ENCODE results near the gene PLCE1. TPM values are rescaled to one million over a fixed set of nuclear protein-coding genes. Genes with fewer than 3 reads are reported as not detected.

The PLCE1 gene
- total and polyA plus RNA-seq, 2 of the 13 experiments (the other 11 are each of a cell fraction or from before 2014, with no cell fraction given) = 0.04 TPM; not detected in 1

DNA sequence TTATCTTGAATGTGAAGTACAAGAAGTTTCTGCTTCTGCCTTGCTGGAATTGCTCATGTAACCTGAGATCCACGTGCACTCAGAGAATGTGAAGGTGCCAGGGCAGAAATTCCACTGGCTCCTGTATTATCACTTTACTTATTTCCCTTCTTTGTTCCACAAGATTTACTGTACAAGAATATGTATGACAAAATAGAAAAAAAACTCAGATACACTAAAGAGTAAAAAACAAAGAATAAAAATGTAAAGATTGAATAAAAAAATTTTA is 43.0 kb downstream of the PLCE1 start:
- DNase-seq (ENCODE audit: low spot score) (no peak), ATAC-seq (no peak), FAIRE-seq (no peak)
- in situ Hi-C loops (cut with HindIII; ENCODE audit: extremely low pct_ligation_motif_present, low pct_unique_long_range_greater_than_20kb) (no loop called here), intact Hi-C loops (cut with micrococcal nuclease; ENCODE audit: unreplicated experiment) (no loop called here)
- Histone ChIP-seq H3K4me1 (ENCODE audit: insufficient read depth, low read length) (no peaks in the 10 kb centered on the region), H3K79me2 (ENCODE audit: insufficient read depth, low read length) (no peaks in the 10 kb centered on the region), H3K36me3 (replicated peaks in 1 of 2; ENCODE audit: control insufficient read depth in 1 of 2, insufficient read depth in 2 of 2, low read length in 2 of 2) (no peaks in the 10 kb centered on the region), H3K9ac (ENCODE audit: insufficient read depth, low read depth, low read length) (no peak overlapping the region), H3K27me3 (ENCODE audit: control insufficient read depth in 1 of 2, insufficient read depth in 2 of 2, low read length in 2 of 2) (no peaks in the 10 kb centered on the region), H3K9me3 (ENCODE audit: low read length) (no peaks in the 10 kb centered on the region), H3K4me2 (ENCODE audit: low read depth, low read length) (no peak overlapping the region), H4K20me1 (ENCODE audit: insufficient read depth, low read length) (no peaks in the 10 kb centered on the region), H3K4me3 (replicated peaks in 1 of 3; ENCODE audit: insufficient read depth in 1 of 3, low read depth in 2 of 3, low read length in 3 of 3) (no peak overlapping the region), H3K27ac (ENCODE audit: extremely low read length, insufficient read depth, low read length) (no peak overlapping the region), H2AFZ (ENCODE audit: low read length) (no peak overlapping the region)
- TF ChIP-seq ZC3H13 (CRISPR knock-in tag; IDR thresholded peaks at IDR 0.05) (no peak), GATAD2A (CRISPR knock-in tag; IDR thresholded peaks at IDR 0.05) (no peak), ZSCAN21 (CRISPR knock-in tag; IDR thresholded peaks at IDR 0.05; ENCODE audit: borderline replicate concordance) (no peak), KDM2A (CRISPR knock-in tag; IDR thresholded peaks at IDR 0.05; ENCODE audit: borderline replicate concordance, low read depth) (no peak), ZNF547 (CRISPR knock-in tag; IDR thresholded peaks at IDR 0.05) (no peak), ZNF737 (CRISPR knock-in tag; IDR thresholded peaks at IDR 0.05; ENCODE audit: borderline replicate concordance) (no peak), ZSCAN31 (CRISPR knock-in tag; IDR thresholded peaks at IDR 0.05; ENCODE audit: low read depth) (no peak), ZNF44 (CRISPR knock-in tag; IDR thresholded peaks at IDR 0.05) (no peak)
- TF ChIP-seq, protein P1, sequence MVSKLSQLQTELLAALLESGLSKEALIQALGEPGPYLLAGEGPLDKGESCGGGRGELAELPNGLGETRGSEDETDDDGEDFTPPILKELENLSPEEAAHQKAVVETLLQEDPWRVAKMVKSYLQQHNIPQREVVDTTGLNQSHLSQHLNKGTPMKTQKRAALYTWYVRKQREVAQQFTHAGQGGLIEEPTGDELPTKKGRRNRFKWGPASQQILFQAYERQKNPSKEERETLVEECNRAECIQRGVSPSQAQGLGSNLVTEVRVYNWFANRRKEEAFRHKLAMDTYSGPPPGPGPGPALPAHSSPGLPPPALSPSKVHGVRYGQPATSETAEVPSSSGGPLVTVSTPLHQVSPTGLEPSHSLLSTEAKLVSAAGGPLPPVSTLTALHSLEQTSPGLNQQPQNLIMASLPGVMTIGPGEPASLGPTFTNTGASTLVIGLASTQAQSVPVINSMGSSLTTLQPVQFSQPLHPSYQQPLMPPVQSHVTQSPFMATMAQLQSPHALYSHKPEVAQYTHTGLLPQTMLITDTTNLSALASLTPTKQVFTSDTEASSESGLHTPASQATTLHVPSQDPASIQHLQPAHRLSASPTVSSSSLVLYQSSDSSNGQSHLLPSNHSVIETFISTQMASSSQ (IDR thresholded peaks at IDR 0.05; ENCODE audit: low read depth) = no peak
- TF ChIP-seq, protein P1 (CRISPR knock-in tag; IDR thresholded peaks at IDR 0.05; ENCODE audit: borderline replicate concordance) = no peak
- TF ChIP-seq, protein P2, sequence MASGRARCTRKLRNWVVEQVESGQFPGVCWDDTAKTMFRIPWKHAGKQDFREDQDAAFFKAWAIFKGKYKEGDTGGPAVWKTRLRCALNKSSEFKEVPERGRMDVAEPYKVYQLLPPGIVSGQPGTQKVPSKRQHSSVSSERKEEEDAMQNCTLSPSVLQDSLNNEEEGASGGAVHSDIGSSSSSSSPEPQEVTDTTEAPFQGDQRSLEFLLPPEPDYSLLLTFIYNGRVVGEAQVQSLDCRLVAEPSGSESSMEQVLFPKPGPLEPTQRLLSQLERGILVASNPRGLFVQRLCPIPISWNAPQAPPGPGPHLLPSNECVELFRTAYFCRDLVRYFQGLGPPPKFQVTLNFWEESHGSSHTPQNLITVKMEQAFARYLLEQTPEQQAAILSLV (CRISPR knock-in tag; IDR thresholded peaks at IDR 0.05; ENCODE audit: borderline replicate concordance) = no peak
- 13% methylated on average over 1 of the region's 1 CpG for WGBS (ENCODE audit: low lambda C conversion rate)
- CTCF ChIA-PET (ENCODE audit: low intra/inter-chr PET ratio, low total read pairs) = no interaction called here
- no TSS peak for BruUV-seq (replicated peaks)
- POLR2A ChIA-PET = no interaction called here
